GM21381 (cell line): Measurements from ENCODE around the gene CARD19.

ENCODE experiments used
- ATAC-seq: cut with Tn5 transposase; IDR thresholded peaks from one replicate; pipeline ENCODE4 v1.9.1; 2021; ENCODE audit warnings: mild to moderate bottlenecking, moderate library complexity; ENCODE audit not compliant: unreplicated experiment

The CARD19 gene

GRCh38 chr9:93061791-93062763 lies 33.9 kb upstream of the CARD19 start:
- no peak for ATAC-seq

DNA sequence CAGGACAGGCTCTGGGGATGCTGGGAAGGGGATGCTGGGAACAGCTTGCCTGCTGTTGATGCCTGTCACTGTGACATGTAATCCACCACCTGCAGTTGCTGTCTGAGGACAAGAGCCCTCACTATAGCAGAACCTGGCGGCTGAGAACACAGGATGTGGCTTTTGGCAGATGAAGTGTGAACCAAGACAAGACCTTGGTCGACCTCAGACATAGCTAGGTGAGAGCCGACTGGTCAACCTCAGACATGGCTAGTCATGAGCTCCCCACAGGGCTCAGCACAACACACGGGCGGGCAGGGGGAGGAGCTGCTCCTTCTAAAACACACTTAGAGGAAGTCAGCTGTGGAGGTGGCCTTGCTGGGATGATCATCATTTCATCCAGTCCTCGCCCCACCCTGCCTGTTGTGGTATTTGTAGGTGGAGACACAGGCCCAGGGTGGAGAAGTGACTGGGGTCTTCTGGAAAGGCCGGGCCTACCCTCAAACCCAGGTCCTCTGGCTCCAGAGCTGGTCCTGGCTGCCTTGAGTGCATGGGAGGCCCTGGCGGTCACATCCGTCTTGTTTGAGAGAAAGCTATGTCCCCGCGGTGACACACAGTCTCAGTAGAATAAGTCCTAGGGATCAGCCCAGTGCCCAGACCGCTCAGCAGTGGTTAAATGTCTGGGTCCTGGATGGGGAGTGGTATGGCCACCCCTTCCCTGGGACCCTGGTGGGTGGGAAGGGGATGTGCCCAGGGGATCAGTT lies 31.5 kb upstream of the CARD19 start:
- ATAC-seq = peak; percentile 92

DNA sequence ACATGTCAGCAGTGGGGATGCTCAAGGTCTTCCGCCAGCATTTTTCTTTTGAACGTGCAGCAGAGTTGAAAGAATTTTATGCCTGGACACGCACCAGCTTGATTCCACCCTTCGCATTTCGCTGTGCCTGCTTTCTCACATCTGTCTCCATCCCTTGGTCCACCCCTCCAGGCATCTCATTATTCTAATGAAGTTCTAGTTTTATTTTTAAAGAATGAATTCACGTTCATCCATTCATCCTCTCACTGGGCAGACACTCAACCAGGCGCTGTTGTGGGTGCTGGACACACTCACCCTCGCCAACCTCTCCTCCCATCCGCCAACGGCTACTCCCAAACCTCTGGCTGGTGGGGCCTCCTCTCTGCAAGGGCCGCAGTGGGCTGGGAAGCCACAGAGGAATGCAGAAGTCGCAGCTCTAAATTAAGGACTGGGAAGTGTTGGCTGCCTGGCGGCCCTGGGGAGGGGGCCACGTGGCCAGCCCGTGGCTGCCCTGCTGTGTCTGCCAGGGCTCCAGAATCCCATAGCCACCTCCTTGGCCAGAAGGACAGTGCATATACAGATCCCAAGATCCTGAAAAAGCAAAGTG lies 30.8 kb upstream of the CARD19 start:
- ATAC-seq = no peak

GRCh38 chr9:93066978-93067603 lies 28.9 kb upstream of the CARD19 start:
- no peak for ATAC-seq

GRCh38 chr9:93068956-93069355 lies 27.1 kb upstream of the CARD19 start:
- no peak for ATAC-seq

DNA sequence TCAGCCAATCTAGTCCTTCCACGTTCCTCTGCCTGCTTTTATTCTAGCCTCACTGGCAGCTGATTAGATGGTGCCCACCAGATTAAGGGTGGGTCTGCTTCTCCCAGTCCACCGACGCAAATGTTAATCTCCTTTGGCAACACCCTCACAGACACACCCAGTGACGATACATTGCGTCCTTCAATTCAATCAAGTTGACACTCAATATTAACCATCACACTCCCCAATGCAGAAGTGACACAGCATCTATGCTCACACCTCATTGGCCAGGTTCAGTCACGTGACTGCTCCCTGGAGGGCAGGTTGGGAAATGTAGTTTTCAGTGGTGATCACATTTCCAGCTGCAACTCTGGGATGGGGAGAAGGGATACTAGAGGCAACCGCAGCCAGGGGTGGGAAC lies 24.6 kb upstream of the CARD19 start:
- no peak for ATAC-seq

DNA sequence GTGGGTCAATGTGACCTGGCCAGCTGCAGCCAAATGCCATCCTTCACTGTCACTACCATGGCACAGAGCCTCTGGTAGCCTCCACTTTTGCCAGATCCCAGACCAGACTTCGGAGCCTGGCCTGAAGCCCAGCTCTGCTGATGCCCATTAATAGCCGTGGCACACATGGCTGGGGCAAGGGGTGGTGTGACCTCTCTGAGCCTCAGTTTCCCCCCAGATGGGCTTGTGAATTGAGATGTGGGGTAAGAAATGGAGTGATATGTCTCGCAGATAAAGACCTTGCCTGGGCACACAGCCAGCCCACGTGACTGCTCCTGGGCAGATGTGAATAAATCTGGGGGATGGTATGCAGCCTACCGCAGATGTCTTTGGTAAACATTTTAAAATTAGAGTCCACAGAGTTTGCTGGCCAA lies 23.6 kb upstream of the CARD19 start:
- ATAC-seq = no peak

DNA sequence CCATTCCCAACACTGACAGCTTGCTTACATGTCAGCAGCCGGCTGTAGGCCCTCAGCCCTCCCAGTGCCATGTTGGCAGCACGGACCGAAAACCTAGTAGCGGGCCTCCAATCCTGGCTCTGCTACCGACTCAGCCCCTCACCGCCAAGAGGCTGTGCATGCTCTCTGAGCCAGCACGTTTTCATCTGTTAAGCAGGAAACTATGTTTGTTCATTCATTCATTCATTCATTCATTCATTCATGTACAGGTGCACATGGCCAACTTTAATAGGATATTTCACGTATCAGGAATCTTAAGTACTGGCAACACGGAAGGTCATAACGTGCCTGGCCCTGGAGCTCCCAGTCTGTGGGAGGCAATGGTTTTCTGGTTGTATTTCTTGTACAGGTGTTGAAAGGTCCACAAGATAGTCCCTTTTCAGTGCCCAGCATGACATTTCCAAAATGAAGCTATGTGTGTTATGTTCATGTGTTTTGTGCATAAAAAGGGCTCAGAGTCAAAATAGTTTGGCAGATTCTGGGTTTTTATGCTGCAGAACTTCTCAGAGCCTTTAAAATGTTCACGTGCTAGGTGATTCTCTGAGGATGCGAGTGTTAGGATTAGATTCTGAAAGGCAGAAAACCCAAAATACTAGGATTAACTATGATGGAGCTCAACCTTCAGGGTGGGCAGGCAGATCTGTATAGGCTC lies 19.8 kb upstream of the CARD19 start:
- no peak for ATAC-seq

DNA sequence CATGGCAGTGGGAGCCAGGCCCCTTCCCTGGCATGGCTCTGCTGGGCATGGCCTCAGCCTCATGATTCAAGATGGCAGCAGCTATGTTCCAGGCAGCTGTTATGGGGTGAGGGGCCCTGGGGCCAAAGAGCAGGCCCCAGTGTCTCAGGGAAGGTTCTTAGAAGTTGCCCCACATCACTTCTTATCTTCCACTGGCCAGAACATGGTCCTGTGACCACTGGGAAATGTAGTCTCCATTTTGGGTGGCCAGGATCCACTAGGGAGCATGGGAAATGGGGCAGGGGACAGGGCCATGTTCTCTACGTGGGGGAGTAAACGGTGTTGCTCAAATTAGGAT lies 19.3 kb upstream of the CARD19 start:
- ATAC-seq = no peak

DNA sequence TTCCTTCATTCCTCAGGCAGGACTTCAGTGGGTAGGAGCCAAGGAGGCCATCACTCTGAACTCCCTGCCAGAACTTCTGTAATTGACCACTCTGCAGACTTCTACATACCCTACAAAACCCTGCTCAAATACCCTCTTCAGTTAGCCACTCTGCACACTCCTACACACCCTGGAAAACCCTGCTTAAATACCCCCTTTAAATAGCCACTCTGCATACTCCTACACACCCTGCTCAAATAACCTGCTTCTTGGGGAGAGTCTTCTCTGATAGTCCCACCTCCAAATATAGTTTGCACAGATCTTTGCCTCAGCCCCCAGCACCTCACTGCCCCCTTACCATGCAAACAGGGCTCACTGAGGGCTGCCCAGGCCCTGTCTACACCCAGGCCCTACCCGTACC lies 18.6 kb upstream of the CARD19 start:
- no peak for ATAC-seq

DNA sequence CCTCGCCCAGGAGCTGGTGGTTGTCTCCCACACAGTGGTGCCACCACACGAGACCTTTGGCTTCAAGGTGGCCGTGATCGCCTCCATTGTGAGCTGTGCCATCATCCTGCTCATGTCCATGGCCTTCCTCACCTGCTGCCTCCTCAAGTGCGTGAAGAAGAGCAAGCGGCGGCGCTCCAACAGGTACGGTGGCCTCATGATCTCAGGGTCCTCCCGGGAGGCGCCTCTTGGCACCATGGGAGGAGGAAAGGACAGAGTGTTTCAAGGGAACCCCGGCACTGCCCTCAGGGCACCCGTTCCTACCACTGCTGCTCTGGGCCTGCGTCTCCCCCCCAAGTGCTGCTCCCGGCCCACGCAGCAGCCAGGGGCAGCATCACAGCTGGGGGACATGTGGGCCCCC lies 18.2 kb upstream of the CARD19 start:
- ATAC-seq = no peak

- no peak for ATAC-seq
Measured at GRCh38 chr9:93079371-93079770, 16.6 kb upstream of the CARD19 start.

DNA sequence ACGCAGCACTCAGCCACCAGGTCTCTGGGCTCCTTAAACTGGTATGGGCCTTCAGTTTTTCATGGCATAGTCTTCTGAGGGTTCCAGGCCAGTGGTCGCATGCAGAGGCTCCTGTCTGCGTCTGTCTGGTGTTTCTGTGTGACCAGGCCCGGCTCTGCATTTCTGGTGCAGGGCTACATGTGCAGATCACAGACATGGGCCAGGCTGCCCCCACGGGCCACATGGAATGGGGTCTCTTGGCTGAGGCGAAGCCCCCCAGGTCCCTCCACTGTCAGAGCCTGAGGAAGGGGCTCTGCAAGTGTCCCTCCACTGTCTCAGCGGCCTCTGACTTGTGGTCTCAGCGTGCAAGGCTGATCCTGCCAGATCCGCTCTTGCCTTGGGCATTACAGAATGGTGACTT lies 15.6 kb upstream of the CARD19 start:
- no peak for ATAC-seq

- ATAC-seq = no peak
Measured at GRCh38 chr9:93081081-93081529, 14.9 kb upstream of the CARD19 start.

DNA sequence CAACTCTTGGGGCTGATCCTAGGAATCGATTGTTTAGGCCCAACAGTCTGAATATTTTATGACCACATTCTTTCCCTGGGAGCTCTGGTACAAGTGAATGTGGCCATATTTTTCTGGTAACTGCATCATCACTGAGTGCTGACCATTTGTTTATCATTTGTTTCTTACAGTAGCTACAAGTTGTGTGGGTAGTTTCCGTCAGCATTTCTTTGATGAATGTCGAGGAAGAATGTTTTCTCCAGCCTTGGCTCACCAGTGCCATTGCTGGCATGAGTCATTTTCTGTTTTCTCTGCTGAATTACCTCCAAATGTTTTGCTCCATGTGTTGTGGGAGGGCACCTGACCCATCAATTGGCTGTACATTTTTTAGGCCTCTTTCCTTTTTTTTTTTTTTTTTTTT lies 14.1 kb upstream of the CARD19 start:
- ATAC-seq = no peak

- ATAC-seq = no peak
Measured at GRCh38 chr9:93082841-93083411, 13.1 kb upstream of the CARD19 start.

GRCh38 chr9:93083592-93084470 lies 12.2 kb upstream of the CARD19 start:
- ATAC-seq = no peak

GRCh38 chr9:93084471-93084881 lies 11.5 kb upstream of the CARD19 start:
- no peak for ATAC-seq

- ATAC-seq = no peak
Measured at GRCh38 chr9:93085676-93086075, 10.3 kb upstream of the CARD19 start.
